GM19372 (cell line): ENCODE results near the gene ARHGDIG.
"Not testable (repeated sequence)": the region's sequence is repeated elsewhere in the genome, so short reads cannot be mapped to it uniquely, and the experiment has no call there.

Experiments
- ATAC-seq: cut with Tn5 transposase; IDR thresholded peaks from one replicate; pipeline ENCODE4 v1.9.1; 2021; ENCODE audit warnings: mild to moderate bottlenecking, low read depth, moderate library complexity; ENCODE audit not compliant: unreplicated experiment

Gene ARHGDIG

GRCh38 chr16:322476-323143 is 42.2 kb downstream of the ARHGDIG start:
- ATAC-seq = no peak

- no peak for ATAC-seq
Measured at GRCh38 chr16:324201-324450, 43.7 kb downstream of the ARHGDIG start.

GRCh38 chr16:324451-325334 is 44.3 kb downstream of the ARHGDIG start:
- no peak for ATAC-seq

- no peak for ATAC-seq
Measured at GRCh38 chr16:325375-326145, 45.2 kb downstream of the ARHGDIG start.

- ATAC-seq = no peak
Measured at GRCh38 chr16:330741-331140, 50.4 kb downstream of the ARHGDIG start.

- not testable (repeated sequence) for ATAC-seq
Measured at GRCh38 chr16:331181-331814, 50.9 kb downstream of the ARHGDIG start.
